Measurements from ENCODE around the gene GRB10.
A peak's percentile ranks its signal among the peaks of the same experiment; 100 is the strongest.

GRB10 gene

GRCh38 chr7:50793120-50793946, 10.6 kb upstream of the GRB10 start:
- Histone ChIP-seq H3K9ac (ENCODE audit: low read depth, low read length) (peak overlapping the region; percentile 77), H3K36me3 (ENCODE audit: insufficient read depth, low read length) (no peaks in the 10 kb centered on the region), H3K4me1 (ENCODE audit: insufficient read depth, low read length) (peaks cover 15% of the 10 kb centered on the region), H3K9me3 (ENCODE audit: control insufficient read depth, insufficient read depth, low read length) (peaks cover 5% of the 10 kb centered on the region; the same call in 1 of the 2 replicates)

- Histone ChIP-seq H3K9me3 (ENCODE audit: control insufficient read depth, insufficient read depth, low read length) (peaks cover 7% of the 10 kb centered on the region; the same call in 1 of the 2 replicates), H3K4me1 (ENCODE audit: insufficient read depth, low read length) (peaks cover 15% of the 10 kb centered on the region), H3K36me3 (ENCODE audit: insufficient read depth, low read length) (no peaks in the 10 kb centered on the region), H3K9ac (ENCODE audit: low read depth, low read length) (peak overlapping the region; percentile 77)
Measured at GRCh38 chr7:50792342-50793119, 9.8 kb upstream of the GRB10 start.

GRCh38 chr7:50791938-50792341, 9.2 kb upstream of the GRB10 start:
- Histone ChIP-seq H3K36me3 (ENCODE audit: insufficient read depth, low read length) (no peaks in the 10 kb centered on the region; the same call in 1 of the 2 replicates), H3K4me1 (ENCODE audit: insufficient read depth, low read length) (peaks cover 15% of the 10 kb centered on the region), H3K9me3 (ENCODE audit: control insufficient read depth, insufficient read depth, low read length) (peaks cover 7% of the 10 kb centered on the region; the same call in 1 of the 2 replicates), H3K9ac (ENCODE audit: low read depth, low read length) (peak overlapping the region; percentile 77)

- Histone ChIP-seq H3K4me1 (ENCODE audit: insufficient read depth, low read length) (peaks cover 15% of the 10 kb centered on the region), H3K36me3 (ENCODE audit: insufficient read depth, low read length) (no peaks in the 10 kb centered on the region; the same call in 1 of the 2 replicates), H3K9me3 (ENCODE audit: control insufficient read depth, insufficient read depth, low read length) (peaks cover 7% of the 10 kb centered on the region; the same call in 1 of the 2 replicates), H3K9ac (ENCODE audit: low read depth, low read length) (peak overlapping the region; percentile 77)
Measured at GRCh38 chr7:50791363-50791937, 8.8 kb upstream of the GRB10 start.

GRCh38 chr7:50790381-50790780, 7.7 kb upstream of the GRB10 start:
- Histone ChIP-seq H3K9ac (ENCODE audit: low read depth, low read length) (no peak overlapping the region), H3K36me3 (ENCODE audit: insufficient read depth, low read length) (no peaks in the 10 kb centered on the region; the same call in 1 of the 2 replicates), H3K4me1 (ENCODE audit: insufficient read depth, low read length) (peaks cover 15% of the 10 kb centered on the region), H3K9me3 (ENCODE audit: control insufficient read depth, insufficient read depth, low read length) (peaks cover 7% of the 10 kb centered on the region; the same call in 1 of the 2 replicates)

GRCh38 chr7:50788382-50788781, 5.7 kb upstream of the GRB10 start:
- H3K4me1 ChIP-seq (ENCODE audit: insufficient read depth, low read length), result peaks cover 17% of the 10 kb centered on the region
- no peak overlapping the region for H3K9ac ChIP-seq (ENCODE audit: low read depth, low read length)
- H3K9me3 ChIP-seq (ENCODE audit: control insufficient read depth, insufficient read depth, low read length), result peaks cover 7% of the 10 kb centered on the region; the same call in 1 of the 2 replicates
- no peaks in the 10 kb centered on the region; the same call in 1 of the 2 replicates for H3K36me3 ChIP-seq (ENCODE audit: insufficient read depth, low read length)

- H3K36me3 ChIP-seq (ENCODE audit: insufficient read depth, low read length), result no peaks in the 10 kb centered on the region; the same call in 1 of the 2 replicates
- no peak overlapping the region for H3K9ac ChIP-seq (ENCODE audit: low read depth, low read length)
- peaks cover 19% of the 10 kb centered on the region for H3K4me1 ChIP-seq (ENCODE audit: insufficient read depth, low read length)
- H3K9me3 ChIP-seq (ENCODE audit: control insufficient read depth, insufficient read depth, low read length), result peaks cover 7% of the 10 kb centered on the region; the same call in 1 of the 2 replicates
Measured at GRCh38 chr7:50787825-50788224, 5.1 kb upstream of the GRB10 start.

- H3K4me1 ChIP-seq (ENCODE audit: insufficient read depth, low read length), result peaks cover 15% of the 10 kb centered on the region; the same call in 1 of the 2 replicates
- H3K9me3 ChIP-seq (ENCODE audit: control insufficient read depth, insufficient read depth, low read length), result peaks cover 7% of the 10 kb centered on the region; the same call in 1 of the 2 replicates
- H3K36me3 ChIP-seq (ENCODE audit: insufficient read depth, low read length), result no peaks in the 10 kb centered on the region; the same call in 1 of the 2 replicates
- H3K9ac ChIP-seq (ENCODE audit: low read depth, low read length), result no peak overlapping the region
Measured at GRCh38 chr7:50785346-50785745, 2.6 kb upstream of the GRB10 start.

GRCh38 chr7:50783801-50784507, 1.3 kb upstream of the GRB10 start:
- H3K4me1 ChIP-seq (ENCODE audit: insufficient read depth, low read length), result peaks cover 15% of the 10 kb centered on the region; the same call in 1 of the 2 replicates
- no peak overlapping the region for H3K9ac ChIP-seq (ENCODE audit: low read depth, low read length)
- peaks cover 7% of the 10 kb centered on the region; the same call in 1 of the 2 replicates for H3K9me3 ChIP-seq (ENCODE audit: control insufficient read depth, insufficient read depth, low read length)
- H3K36me3 ChIP-seq (ENCODE audit: insufficient read depth, low read length), result no peaks in the 10 kb centered on the region; the same call in 1 of the 2 replicates

- Histone ChIP-seq H3K9ac (ENCODE audit: low read depth, low read length) (peak overlapping the region; percentile 58; the same call in 1 of the 2 replicates), H3K36me3 (ENCODE audit: insufficient read depth, low read length) (no peaks in the 10 kb centered on the region; the same call in 1 of the 2 replicates), H3K9me3 (ENCODE audit: control insufficient read depth, insufficient read depth, low read length) (0 out of 2 replicates have a peak, but pooled peaks cover 2% of the 10 kb centered on the region), H3K4me1 (ENCODE audit: insufficient read depth, low read length) (peaks cover 15% of the 10 kb centered on the region; the same call in 1 of the 2 replicates)
Measured at GRCh38 chr7:50783303-50783702, 607 bp upstream of the GRB10 start.

GRCh38 chr7:50781381-50782293, 1.1 kb downstream of the GRB10 start:
- peak overlapping the region; percentile 58; the same call in 1 of the 2 replicates for H3K9ac ChIP-seq (ENCODE audit: low read depth, low read length)
- peaks cover 3% of the 10 kb centered on the region; the same call in 1 of the 2 replicates for H3K36me3 ChIP-seq (ENCODE audit: insufficient read depth, low read length)
- H3K9me3 ChIP-seq (ENCODE audit: control insufficient read depth, insufficient read depth, low read length), result no peaks in the 10 kb centered on the region; the same call in 1 of the 2 replicates
- H3K4me1 ChIP-seq (ENCODE audit: insufficient read depth, low read length), result peaks cover 15% of the 10 kb centered on the region; the same call in 1 of the 2 replicates

- 0 out of 2 replicates have a peak, but pooled peaks cover 3% of the 10 kb centered on the region for H3K36me3 ChIP-seq (ENCODE audit: insufficient read depth, low read length)
- H3K4me1 ChIP-seq (ENCODE audit: insufficient read depth, low read length), result peaks cover 20% of the 10 kb centered on the region; the same call in 1 of the 2 replicates
- no peaks in the 10 kb centered on the region; the same call in 1 of the 2 replicates for H3K9me3 ChIP-seq (ENCODE audit: control insufficient read depth, insufficient read depth, low read length)
- H3K9ac ChIP-seq (ENCODE audit: low read depth, low read length), result no peak overlapping the region
Measured at GRCh38 chr7:50780436-50780835, 2.3 kb downstream of the GRB10 start.

Data from ES-I3 (cell line).